Gastrocnemius medialis (tissue), 4 donors: ENCODE results near the gene CSF3. TPM values are rescaled to one million over a fixed set of nuclear protein-coding genes. Genes with fewer than 3 reads are reported as not detected.

Experiments used
- ATAC-seq, 2 donors: fragments of 150-250 bp; one replicate each; pipeline ENCODE4 v1.9.1; 2016
- DNase-seq, 2 donors: peaks; one replicate each; pipeline ENCODE4 v3.0.0-alpha.2; 2019
- H3K27ac ChIP-seq, 4 donors: fragments of 200-600 bp; sonication (generic); 1 replicate in 1 of 4; 2 replicates in 3 of 4; pipeline ENCODE4 v1.5.1; 2016 to 2018; ENCODE audit warnings: mild to moderate bottlenecking in 2 of 4, moderate library complexity in 1 of 4
- H3K27me3 ChIP-seq, 3 donors: fragments of 200-600 bp; sonication (generic) in 2 of 3; 1 replicate in 1 of 3; 2 replicates in 2 of 3; pipeline versions ENCODE4 v1.5.1 to v1.6.0; 2016 to 2019; ENCODE audit warnings: mild to moderate bottlenecking in 1 of 3, moderate library complexity in 1 of 3
- H3K36me3 ChIP-seq, 2 donors: fragments of 200-600 bp; sonication (generic) in 1 of 2; one replicate each; pipeline ENCODE4 v1.5.1; 2017 to 2018
- H3K4me1 ChIP-seq, 2 donors: fragments of 200-600 bp; sonication (generic) in 1 of 2; one replicate each; pipeline ENCODE4 v1.5.1; 2016 to 2017; ENCODE audit warnings: mild to moderate bottlenecking in 2 of 2
- H3K4me3 ChIP-seq, 4 donors: fragments of 200-600 bp; sonication (generic) in 3 of 4; 1 replicate in 1 of 4; 2 replicates in 3 of 4; pipeline ENCODE4 v1.5.1; 2016 to 2019; ENCODE audit warnings: mild to moderate bottlenecking in 2 of 4
- H3K9me3 ChIP-seq, 3 donors: fragments of 200-600 bp; sonication (generic) in 2 of 3; 1 replicate in 1 of 3; 2 replicates in 2 of 3; pipeline ENCODE4 v1.5.1; 2016 to 2019
- POLR2A ChIP-seq, 2 donors: fragments of 450-650 bp; IDR thresholded peaks; one replicate each; pipeline ENCODE4 v1.6.1; 2017; ENCODE audit warnings: antibody characterized with exemption in 2 of 2, mild to moderate bottlenecking in 2 of 2, moderate library complexity in 2 of 2
- in situ Hi-C, 4 donors: fragments of 200-750 bp; cut with MboI; loops; one replicate each; pipeline versions ENCODE4 v1.15.0 to v1.8.0; 2017; ENCODE audit warnings: low sequenced_read_pairs in 4 of 4
- intact Hi-C: fragments of 100-400 bp; cut with DNase I; formaldehyde crosslinking; loops from one replicate; pipeline ENCODE4 v1.15.1; 2023; ENCODE audit warnings: low total_unique reads
- total RNA-seq, 4 donors: library from RNA; depleted of rRNA; stranded (reverse); fragments of >200 nt; gene quantifications; one replicate each; pipeline versions ENCODE4 v1.1.0 to v1.2.3, GENCODE V29; 2016
- TF ChIP-seq, protein P1 (sequence below), 5 experiments: fragments of 450-650 bp in 3 of 5; fragments of 200-600 bp in 2 of 5; sonication (generic) in 2 of 5; IDR thresholded peaks in 4 of 5; conservative IDR thresholded peaks in 1 of 5; 1 replicate in 4 of 5; 2 replicates in 1 of 5; pipeline ENCODE4 v1.5.1; 2016 to 2019; ENCODE audit warnings: antibody characterized with exemption in 5 of 5, mild to moderate bottlenecking in 3 of 5, moderate library complexity in 3 of 5

CSF3 gene
- total RNA-seq, 4 donors from 2014 or later = 11.4 to 20.6 (median 16.3) TPM

DNA sequence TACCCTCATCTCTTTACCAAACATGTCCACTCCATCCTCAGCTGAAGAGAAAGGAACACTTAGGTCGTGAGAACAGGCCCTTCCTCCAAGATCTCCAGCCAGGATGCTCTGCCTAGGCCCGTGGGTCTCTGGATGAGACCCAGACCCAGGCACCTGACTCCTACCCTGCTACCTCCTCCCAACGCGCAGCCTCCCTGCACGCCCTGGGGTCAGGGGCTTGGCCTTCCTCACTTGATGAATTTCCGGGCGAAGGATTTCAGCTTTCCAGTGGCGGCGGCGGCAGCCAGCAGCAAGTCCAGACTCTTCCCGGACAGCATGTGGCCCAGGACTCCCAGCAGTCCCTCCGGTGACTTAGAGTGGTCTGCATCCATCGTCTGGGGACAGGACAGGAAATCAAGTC lies 13.4 kb downstream of the CSF3 start:
- intact Hi-C loops (no loop called here), in situ Hi-C loops (loop anchor here in 1 of 4 donors (25.0 kb wide), 1 partner anchor 134 kb away; no protein-coding TSS in a partner anchor)
- Histone ChIP-seq H3K27ac (no peak overlapping the region), H3K36me3 (peaks cover 0 to 85% of the 10 kb centered on the region in 2 donors), H3K9me3 (no peaks in the 10 kb centered on the region), H3K4me3 (no peak overlapping the region), H3K4me1 (peaks cover 40 to 49% of the 10 kb centered on the region in 2 donors), H3K27me3 (no peaks in the 10 kb centered on the region)
- no peak for ATAC-seq
- no peak for TF ChIP-seq POLR2A (IDR thresholded peaks at IDR 0.05)
- TF ChIP-seq, protein P1, sequence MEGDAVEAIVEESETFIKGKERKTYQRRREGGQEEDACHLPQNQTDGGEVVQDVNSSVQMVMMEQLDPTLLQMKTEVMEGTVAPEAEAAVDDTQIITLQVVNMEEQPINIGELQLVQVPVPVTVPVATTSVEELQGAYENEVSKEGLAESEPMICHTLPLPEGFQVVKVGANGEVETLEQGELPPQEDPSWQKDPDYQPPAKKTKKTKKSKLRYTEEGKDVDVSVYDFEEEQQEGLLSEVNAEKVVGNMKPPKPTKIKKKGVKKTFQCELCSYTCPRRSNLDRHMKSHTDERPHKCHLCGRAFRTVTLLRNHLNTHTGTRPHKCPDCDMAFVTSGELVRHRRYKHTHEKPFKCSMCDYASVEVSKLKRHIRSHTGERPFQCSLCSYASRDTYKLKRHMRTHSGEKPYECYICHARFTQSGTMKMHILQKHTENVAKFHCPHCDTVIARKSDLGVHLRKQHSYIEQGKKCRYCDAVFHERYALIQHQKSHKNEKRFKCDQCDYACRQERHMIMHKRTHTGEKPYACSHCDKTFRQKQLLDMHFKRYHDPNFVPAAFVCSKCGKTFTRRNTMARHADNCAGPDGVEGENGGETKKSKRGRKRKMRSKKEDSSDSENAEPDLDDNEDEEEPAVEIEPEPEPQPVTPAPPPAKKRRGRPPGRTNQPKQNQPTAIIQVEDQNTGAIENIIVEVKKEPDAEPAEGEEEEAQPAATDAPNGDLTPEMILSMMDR (IDR thresholded peaks at IDR 0.05 in 4 of 5, conservative IDR thresholded peaks at IDR 0.05 in 1 of 5) = no peak
- DNase-seq = no peak

- H3K27ac ChIP-seq = peak overlapping the region; percentile 84 to 91 (median 86)
- H3K27me3 ChIP-seq = no peaks in the 10 kb centered on the region
- peak in 1 of 2 donors; percentile 23 for ATAC-seq
- H3K4me1 ChIP-seq = peaks cover 25 to 38% of the 10 kb centered on the region in 2 donors
- TF ChIP-seq, protein P1 (IDR thresholded peaks at IDR 0.05 in 4 of 5, conservative IDR thresholded peaks at IDR 0.05 in 1 of 5) = no peak
- no peak for TF ChIP-seq POLR2A (IDR thresholded peaks at IDR 0.05)
- no peak for DNase-seq
- in situ Hi-C loops (loop anchor here in 1 of 4 donors (25.0 kb wide), 1 partner anchor 131 kb away; no protein-coding TSS in a partner anchor), intact Hi-C loops (no loop called here)
- peak overlapping the region in 2 of 4 donors; percentile 19 to 27 for H3K4me3 ChIP-seq
- H3K36me3 ChIP-seq = peaks cover 0 to 89% of the 10 kb centered on the region in 2 donors
- no peaks in the 10 kb centered on the region for H3K9me3 ChIP-seq
Observed at GRCh38 chr17:40031706-40032105, 16.5 kb downstream of the CSF3 start.

GRCh38 chr17:40032322-40033320 lies 17.4 kb downstream of the CSF3 start:
- H3K9me3 ChIP-seq = no peaks in the 10 kb centered on the region
- peak overlapping the region; percentile 84 to 91 (median 86) for H3K27ac ChIP-seq
- in situ Hi-C loops (loop anchor here in 1 of 4 donors (25.0 kb wide), 1 partner anchor 130 kb away; no protein-coding TSS in a partner anchor), intact Hi-C loops (no loop called here)
- peak in 1 of 2 donors; percentile 19 for TF ChIP-seq POLR2A (IDR thresholded peaks at IDR 0.05)
- TF ChIP-seq, protein P1 (IDR thresholded peaks at IDR 0.05 in 4 of 5, conservative IDR thresholded peaks at IDR 0.05 in 1 of 5) = no peak
- H3K27me3 ChIP-seq = no peaks in the 10 kb centered on the region
- H3K36me3 ChIP-seq = peaks cover 0 to 84% of the 10 kb centered on the region in 2 donors
- DNase-seq = peak; percentile 68 to 85
- peak; percentile 88 to 93 for ATAC-seq
- peaks cover 19 to 35% of the 10 kb centered on the region in 2 donors for H3K4me1 ChIP-seq
- peak overlapping the region in 2 of 4 donors; percentile 19 to 27 for H3K4me3 ChIP-seq

- in situ Hi-C loops = loop anchor here in 1 of 4 donors (25.0 kb wide), 1 partner anchor 129 kb away; no protein-coding TSS in a partner anchor
- H3K9me3 ChIP-seq = no peaks in the 10 kb centered on the region
- H3K27ac ChIP-seq = peak overlapping the region; percentile 84 to 91 (median 86)
Observed at GRCh38 chr17:40033339-40033738, 18.1 kb downstream of the CSF3 start.

More at GRCh38 chr17:40033339-40033738, 18.1 kb downstream of the CSF3 start:
- Histone ChIP-seq H3K4me1 (peaks cover 24 to 39% of the 10 kb centered on the region in 2 donors), H3K27me3 (no peaks in the 10 kb centered on the region), H3K4me3 (no peak overlapping the region), H3K36me3 (peaks cover 0 to 77% of the 10 kb centered on the region in 2 donors)
- TF ChIP-seq POLR2A (IDR thresholded peaks at IDR 0.05) = no peak
- TF ChIP-seq, protein P1 (IDR thresholded peaks at IDR 0.05 in 4 of 5, conservative IDR thresholded peaks at IDR 0.05 in 1 of 5) = no peak
- ATAC-seq (no peak), DNase-seq (no peak)
- intact Hi-C loops = no loop called here
